ENCODE results near the gene PIKFYVE.

PIKFYVE gene

GRCh38 chr2:208318127-208318526 lies 52.1 kb downstream of the PIKFYVE start:
- H3K36me3 ChIP-seq (replicated peaks in 1 of 2; ENCODE audit: control insufficient read depth in 2 of 2, insufficient read depth in 2 of 2, low read length in 2 of 2): peaks cover 14 to 77% of the 10 kb centered on the region in 2 donors
- no peak for DNase-seq (ENCODE audit: low spot score)
- H3K4ac ChIP-seq (ENCODE audit: low read length): no peak overlapping the region
- no peak overlapping the region for H3K18ac ChIP-seq (ENCODE audit: low read length)
- H3K9me3 ChIP-seq (replicated peaks in 1 of 2; ENCODE audit: control insufficient read depth in 2 of 2, insufficient read depth in 1 of 2, low read depth in 1 of 2, low read length in 2 of 2): peaks cover 0 to 10% of the 10 kb centered on the region in 2 donors
- no peak overlapping the region for H2BK15ac ChIP-seq (ENCODE audit: low read length)
- H3K14ac ChIP-seq (ENCODE audit: low read length): no peak overlapping the region
- no peak overlapping the region for H3K23ac ChIP-seq (ENCODE audit: low read depth, low read length, poor library complexity)
- H2BK120ac ChIP-seq (ENCODE audit: low read depth, low read length): no peak overlapping the region
- no peak overlapping the region for H3K4me2 ChIP-seq (ENCODE audit: insufficient read depth, low read length, poor library complexity, severe bottlenecking)
- H3K4me3 ChIP-seq (ENCODE audit: low read length in 2 of 2): no peak overlapping the region
- H3K27me3 ChIP-seq (ENCODE audit: control insufficient read depth in 3 of 3, insufficient read depth in 3 of 3, low read depth in 1 of 3, low read length in 3 of 3): peaks cover 0 to 2% (median 0%) of the 10 kb centered on the region in 3 experiments
- no peak overlapping the region for H2BK12ac ChIP-seq (ENCODE audit: low read length)
- H2BK5ac ChIP-seq (ENCODE audit: low read length): no peak overlapping the region
- no peaks in the 10 kb centered on the region for H3K4me1 ChIP-seq (ENCODE audit: control insufficient read depth in 2 of 2, insufficient read depth in 1 of 2, low read depth in 1 of 2, low read length in 2 of 2)
- H2AFZ ChIP-seq (ENCODE audit: low read length): no peak overlapping the region
- H3K27ac ChIP-seq (replicated peaks; ENCODE audit: low read length): no peak overlapping the region
- no peak overlapping the region for H4K8ac ChIP-seq (ENCODE audit: low read depth, low read length)
- WGBS, 2 donors (ENCODE audit: extremely low coverage in 2 of 2, insufficient read length in 2 of 2, insufficient replicate concordance in 1 of 2): no CpG with 5 or more reads among the region's 2 CpGs
- H4K91ac ChIP-seq (ENCODE audit: low read depth, low read length, poor library complexity): no peak overlapping the region
- H2AK5ac ChIP-seq (ENCODE audit: low read depth, low read length): no peak overlapping the region
- H3K79me1 ChIP-seq (ENCODE audit: low read depth, low read length): peaks cover 6% of the 10 kb centered on the region
- H3K9ac ChIP-seq (ENCODE audit: low read depth, low read length, poor library complexity): no peak overlapping the region

- no peak for DNase-seq (ENCODE audit: low spot score)
- no CpG with 5 or more reads among the region's 2 CpGs for WGBS, 2 donors (ENCODE audit: extremely low coverage in 2 of 2, insufficient read length in 2 of 2, insufficient replicate concordance in 1 of 2)
Measured at GRCh38 chr2:208319391-208319790, 53.3 kb downstream of the PIKFYVE start.

GRCh38 chr2:208320686-208321085 lies 54.6 kb downstream of the PIKFYVE start:
- no peak overlapping the region for H3K23ac ChIP-seq (ENCODE audit: low read depth, low read length, poor library complexity)
- H3K36me3 ChIP-seq (replicated peaks in 1 of 2; ENCODE audit: control insufficient read depth in 2 of 2, insufficient read depth in 2 of 2, low read length in 2 of 2): peaks cover 13 to 72% of the 10 kb centered on the region in 2 donors
- H2BK12ac ChIP-seq (ENCODE audit: low read length): no peak overlapping the region
- H2BK5ac ChIP-seq (ENCODE audit: low read length): no peak overlapping the region
- no CpG with 5 or more reads among the region's 2 CpGs for WGBS, 2 donors (ENCODE audit: extremely low coverage in 2 of 2, insufficient read length in 2 of 2, insufficient replicate concordance in 1 of 2)
- no peak overlapping the region for H4K8ac ChIP-seq (ENCODE audit: low read depth, low read length)
- no peak overlapping the region for H4K91ac ChIP-seq (ENCODE audit: low read depth, low read length, poor library complexity)
- H3K4me2 ChIP-seq (ENCODE audit: insufficient read depth, low read length, poor library complexity, severe bottlenecking): no peak overlapping the region
- no peak overlapping the region for H2BK15ac ChIP-seq (ENCODE audit: low read length)
- no peaks in the 10 kb centered on the region for H3K9me3 ChIP-seq (replicated peaks in 1 of 2; ENCODE audit: control insufficient read depth in 2 of 2, insufficient read depth in 1 of 2, low read depth in 1 of 2, low read length in 2 of 2)
- peaks cover 6% of the 10 kb centered on the region for H3K79me1 ChIP-seq (ENCODE audit: low read depth, low read length)
- no peak overlapping the region for H3K18ac ChIP-seq (ENCODE audit: low read length)
- H3K4ac ChIP-seq (ENCODE audit: low read length): no peak overlapping the region
- no peak overlapping the region for H3K4me3 ChIP-seq (ENCODE audit: low read length in 2 of 2)
- H3K4me1 ChIP-seq (ENCODE audit: control insufficient read depth in 2 of 2, insufficient read depth in 1 of 2, low read depth in 1 of 2, low read length in 2 of 2): no peaks in the 10 kb centered on the region
- no peaks in the 10 kb centered on the region for H3K27me3 ChIP-seq (ENCODE audit: control insufficient read depth in 3 of 3, insufficient read depth in 3 of 3, low read depth in 1 of 3, low read length in 3 of 3)
- DNase-seq (ENCODE audit: low spot score): no peak
- H3K14ac ChIP-seq (ENCODE audit: low read length): no peak overlapping the region
- no peak overlapping the region for H2AFZ ChIP-seq (ENCODE audit: low read length)
- no peak overlapping the region for H3K9ac ChIP-seq (ENCODE audit: low read depth, low read length, poor library complexity)
- H2AK5ac ChIP-seq (ENCODE audit: low read depth, low read length): no peak overlapping the region
- H3K27ac ChIP-seq (replicated peaks; ENCODE audit: low read length): no peak overlapping the region
- no peak overlapping the region for H2BK120ac ChIP-seq (ENCODE audit: low read depth, low read length)

More at GRCh38 chr2:208319391-208319790, 53.3 kb downstream of the PIKFYVE start:
- Histone ChIP-seq H3K79me1 (ENCODE audit: low read depth, low read length) (peaks cover 6% of the 10 kb centered on the region), H2AK5ac (ENCODE audit: low read depth, low read length) (no peak overlapping the region), H3K4me2 (ENCODE audit: insufficient read depth, low read length, poor library complexity, severe bottlenecking) (no peak overlapping the region), H4K91ac (ENCODE audit: low read depth, low read length, poor library complexity) (no peak overlapping the region), H4K8ac (ENCODE audit: low read depth, low read length) (no peak overlapping the region), H3K9me3 (replicated peaks in 1 of 2; ENCODE audit: control insufficient read depth in 2 of 2, insufficient read depth in 1 of 2, low read depth in 1 of 2, low read length in 2 of 2) (peaks cover 0 to 10% of the 10 kb centered on the region in 2 donors), H3K4ac (ENCODE audit: low read length) (no peak overlapping the region), H3K14ac (ENCODE audit: low read length) (no peak overlapping the region), H3K4me3 (ENCODE audit: low read length in 2 of 2) (no peak overlapping the region), H3K18ac (ENCODE audit: low read length) (no peak overlapping the region), H3K23ac (ENCODE audit: low read depth, low read length, poor library complexity) (no peak overlapping the region), H2BK12ac (ENCODE audit: low read length) (no peak overlapping the region), H2BK15ac (ENCODE audit: low read length) (no peak overlapping the region), H3K36me3 (replicated peaks in 1 of 2; ENCODE audit: control insufficient read depth in 2 of 2, insufficient read depth in 2 of 2, low read length in 2 of 2) (peaks cover 14 to 72% of the 10 kb centered on the region in 2 donors), H2AFZ (ENCODE audit: low read length) (no peak overlapping the region), H3K9ac (ENCODE audit: low read depth, low read length, poor library complexity) (no peak overlapping the region), H2BK120ac (ENCODE audit: low read depth, low read length) (no peak overlapping the region), H2BK5ac (ENCODE audit: low read length) (no peak overlapping the region), H3K27ac (replicated peaks; ENCODE audit: low read length) (no peak overlapping the region), H3K27me3 (ENCODE audit: control insufficient read depth in 3 of 3, insufficient read depth in 3 of 3, low read depth in 1 of 3, low read length in 3 of 3) (peaks cover 0 to 2% (median 0%) of the 10 kb centered on the region in 3 experiments), H3K4me1 (ENCODE audit: control insufficient read depth in 2 of 2, insufficient read depth in 1 of 2, low read depth in 1 of 2, low read length in 2 of 2) (no peaks in the 10 kb centered on the region)

- Histone ChIP-seq H3K14ac (ENCODE audit: low read length) (no peak overlapping the region), H3K9ac (ENCODE audit: low read depth, low read length, poor library complexity) (no peak overlapping the region), H4K8ac (ENCODE audit: low read depth, low read length) (no peak overlapping the region), H3K27me3 (ENCODE audit: control insufficient read depth in 3 of 3, insufficient read depth in 3 of 3, low read depth in 1 of 3, low read length in 3 of 3) (no peaks in the 10 kb centered on the region), H4K91ac (ENCODE audit: low read depth, low read length, poor library complexity) (no peak overlapping the region), H2AK5ac (ENCODE audit: low read depth, low read length) (no peak overlapping the region), H3K27ac (replicated peaks; ENCODE audit: low read length) (no peak overlapping the region), H3K79me1 (ENCODE audit: low read depth, low read length) (peaks cover 3% of the 10 kb centered on the region), H2BK15ac (ENCODE audit: low read length) (no peak overlapping the region), H3K18ac (ENCODE audit: low read length) (no peak overlapping the region), H3K4me3 (ENCODE audit: low read length in 2 of 2) (no peak overlapping the region), H2AFZ (ENCODE audit: low read length) (no peak overlapping the region), H2BK12ac (ENCODE audit: low read length) (no peak overlapping the region), H3K4me1 (ENCODE audit: control insufficient read depth in 2 of 2, insufficient read depth in 1 of 2, low read depth in 1 of 2, low read length in 2 of 2) (no peaks in the 10 kb centered on the region), H3K23ac (ENCODE audit: low read depth, low read length, poor library complexity) (no peak overlapping the region), H2BK5ac (ENCODE audit: low read length) (no peak overlapping the region), H3K4me2 (ENCODE audit: insufficient read depth, low read length, poor library complexity, severe bottlenecking) (no peak overlapping the region), H3K9me3 (replicated peaks in 1 of 2; ENCODE audit: control insufficient read depth in 2 of 2, insufficient read depth in 1 of 2, low read depth in 1 of 2, low read length in 2 of 2) (no peaks in the 10 kb centered on the region), H2BK120ac (ENCODE audit: low read depth, low read length) (no peak overlapping the region), H3K4ac (ENCODE audit: low read length) (no peak overlapping the region), H3K36me3 (replicated peaks in 1 of 2; ENCODE audit: control insufficient read depth in 2 of 2, insufficient read depth in 2 of 2, low read length in 2 of 2) (peaks cover 20 to 85% of the 10 kb centered on the region in 2 donors)
- DNase-seq (ENCODE audit: low spot score): no peak
- WGBS, 2 donors (ENCODE audit: extremely low coverage in 2 of 2, insufficient read length in 2 of 2, insufficient replicate concordance in 1 of 2): no CpG with 5 or more reads among the region's 4 CpGs
Measured at GRCh38 chr2:208326016-208326415, 60.0 kb downstream of the PIKFYVE start.
